ENCODE data around the gene HRNR. TPM values are rescaled to one million over a fixed set of nuclear protein-coding genes. Genes with fewer than 3 reads are reported as not detected.
"Not testable (repeated sequence)": the region's sequence is repeated elsewhere in the genome, so short reads cannot be mapped to it uniquely, and the experiment has no call there.

Gene HRNR
- under 1 TPM in 1 of 4 donors, not detected in 3; 0.06 TPM for total RNA-seq

DNA sequence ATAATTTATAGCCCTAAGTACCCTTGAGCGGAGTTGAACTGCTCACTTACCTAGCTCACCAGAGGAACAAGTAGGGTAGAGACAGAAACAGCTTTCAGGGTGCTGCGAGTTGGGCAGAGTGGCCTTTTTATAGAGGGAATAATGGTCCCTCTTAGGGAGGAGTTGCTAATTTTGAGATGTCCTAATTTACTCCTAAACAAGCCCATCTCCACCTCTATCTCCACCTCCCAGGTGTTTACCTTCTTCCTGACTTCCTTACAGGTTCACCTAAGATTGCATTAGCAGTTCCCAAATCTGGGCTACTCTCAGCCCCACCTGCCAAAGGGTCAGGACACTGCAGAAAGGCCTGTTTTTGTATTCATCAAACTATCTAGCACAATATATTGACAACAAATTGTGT is at the start of gene HRNR:
Gene HRNR (minus strand): TSS at position 101 of the 400 bp plus-strand sequence. CDS start 940 bp downstream, outside the sequence.
- TF ChIP-seq, protein P1, sequence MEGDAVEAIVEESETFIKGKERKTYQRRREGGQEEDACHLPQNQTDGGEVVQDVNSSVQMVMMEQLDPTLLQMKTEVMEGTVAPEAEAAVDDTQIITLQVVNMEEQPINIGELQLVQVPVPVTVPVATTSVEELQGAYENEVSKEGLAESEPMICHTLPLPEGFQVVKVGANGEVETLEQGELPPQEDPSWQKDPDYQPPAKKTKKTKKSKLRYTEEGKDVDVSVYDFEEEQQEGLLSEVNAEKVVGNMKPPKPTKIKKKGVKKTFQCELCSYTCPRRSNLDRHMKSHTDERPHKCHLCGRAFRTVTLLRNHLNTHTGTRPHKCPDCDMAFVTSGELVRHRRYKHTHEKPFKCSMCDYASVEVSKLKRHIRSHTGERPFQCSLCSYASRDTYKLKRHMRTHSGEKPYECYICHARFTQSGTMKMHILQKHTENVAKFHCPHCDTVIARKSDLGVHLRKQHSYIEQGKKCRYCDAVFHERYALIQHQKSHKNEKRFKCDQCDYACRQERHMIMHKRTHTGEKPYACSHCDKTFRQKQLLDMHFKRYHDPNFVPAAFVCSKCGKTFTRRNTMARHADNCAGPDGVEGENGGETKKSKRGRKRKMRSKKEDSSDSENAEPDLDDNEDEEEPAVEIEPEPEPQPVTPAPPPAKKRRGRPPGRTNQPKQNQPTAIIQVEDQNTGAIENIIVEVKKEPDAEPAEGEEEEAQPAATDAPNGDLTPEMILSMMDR (IDR thresholded peaks at IDR 0.05): no peak
- no peak for TF ChIP-seq POLR2A (IDR thresholded peaks at IDR 0.05)
- H3K27ac ChIP-seq: no peak within 1 kb of the TSS
- intact Hi-C loops (cut with DNase I; ENCODE audit: low total_unique reads): no loop called here

DNA sequence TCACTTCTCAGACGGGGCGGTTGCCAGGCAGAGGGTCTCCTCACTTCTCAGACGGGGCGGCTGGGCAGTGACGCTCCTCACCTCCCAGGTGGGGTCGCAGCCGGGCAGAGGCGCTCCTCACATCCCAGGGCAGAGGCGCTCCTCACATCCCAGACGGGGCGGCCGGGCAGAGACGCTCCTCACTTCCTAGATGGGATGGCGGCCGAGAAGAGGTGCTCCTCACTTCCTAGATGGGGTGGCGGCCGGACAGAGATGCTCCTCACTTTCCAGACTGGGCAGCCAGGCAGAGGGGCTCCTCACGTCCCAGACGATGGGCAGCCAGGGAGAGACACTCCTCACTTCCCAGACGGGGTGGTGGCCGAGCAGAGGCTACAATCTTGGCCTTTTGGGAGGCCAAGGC is 32.4 kb upstream of the HRNR start:
- not testable (repeated sequence) for H3K4me1 ChIP-seq, H3K36me3 ChIP-seq

More for the DNA sequence above, at the start of gene HRNR:
- H3K4me1 ChIP-seq: no peaks in the 10 kb centered on the region
- H3K9me3 ChIP-seq: no peaks in the 10 kb centered on the region
- no peaks in the 10 kb centered on the region for H3K27me3 ChIP-seq
- H3K36me3 ChIP-seq: no peaks in the 10 kb centered on the region
- DNase-seq: no peak
- no peak within 1 kb of the TSS for H3K4me3 ChIP-seq

DNA sequence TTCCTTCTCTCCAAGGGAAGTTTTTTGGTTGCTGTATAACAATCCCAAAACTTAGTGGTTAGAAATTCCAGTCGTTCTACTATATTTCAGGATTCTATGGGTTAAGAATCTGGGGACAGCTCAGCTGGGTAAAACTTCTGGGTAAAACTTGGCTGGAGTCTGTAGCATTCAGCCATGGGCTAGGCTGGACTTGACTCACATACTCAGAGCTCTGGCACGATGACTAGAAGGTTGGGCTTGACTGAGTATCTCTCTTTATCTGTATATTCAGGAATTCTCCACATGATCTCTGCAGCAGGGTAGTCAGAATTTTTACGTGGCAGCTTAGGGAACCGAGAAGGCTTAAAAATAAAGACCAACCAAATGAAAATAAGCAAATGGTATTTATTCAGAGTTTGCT is 28.2 kb upstream of the HRNR start:
- no peaks in the 10 kb centered on the region for H3K4me1 ChIP-seq
- no peaks in the 10 kb centered on the region for H3K27me3 ChIP-seq
- no peaks in the 10 kb centered on the region for H3K36me3 ChIP-seq
- intact Hi-C loops (cut with DNase I; ENCODE audit: low total_unique reads): no loop called here
- TF ChIP-seq, protein P1 (IDR thresholded peaks at IDR 0.05): no peak
- H3K9me3 ChIP-seq: peaks cover 0 to 3% of the 10 kb centered on the region in 2 donors
- H3K27ac ChIP-seq: no peak overlapping the region
- no peak overlapping the region for H3K4me3 ChIP-seq
- DNase-seq: no peak

More for the DNA sequence above, 32.4 kb upstream of the HRNR start:
- H3K4me3 ChIP-seq; H3K27me3 ChIP-seq; DNase-seq; H3K9me3 ChIP-seq; intact Hi-C loops (cut with DNase I; ENCODE audit: low total_unique reads); H3K27ac ChIP-seq: not testable (repeated sequence)

DNA sequence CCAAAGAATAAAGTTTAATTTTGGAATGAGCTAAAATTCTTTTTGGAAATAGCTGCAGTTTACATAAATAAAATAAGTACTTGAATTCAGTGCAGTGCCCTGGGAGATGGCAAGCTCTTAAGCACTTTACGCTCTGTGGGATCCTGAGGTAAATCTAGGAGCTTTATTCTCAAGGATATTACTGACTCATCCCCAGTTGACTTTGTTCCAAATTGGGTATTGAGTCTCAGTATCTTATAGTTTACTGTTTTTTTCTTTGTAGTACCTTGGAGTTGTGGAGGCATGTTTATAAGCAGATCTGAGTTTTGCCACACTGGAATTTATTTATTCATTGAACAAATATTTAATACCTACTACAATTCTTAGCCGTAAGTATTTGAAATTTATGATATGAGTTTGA is 27.4 kb upstream of the HRNR start:
- TF ChIP-seq POLR2A (IDR thresholded peaks at IDR 0.05): no peak
- TF ChIP-seq, protein P1 (IDR thresholded peaks at IDR 0.05): no peak
- no peak overlapping the region for H3K27ac ChIP-seq
- no peaks in the 10 kb centered on the region for H3K27me3 ChIP-seq
- no peaks in the 10 kb centered on the region for H3K36me3 ChIP-seq
- no peak overlapping the region for H3K4me3 ChIP-seq
- H3K9me3 ChIP-seq: peaks cover 0 to 3% of the 10 kb centered on the region in 2 donors
- no peaks in the 10 kb centered on the region for H3K4me1 ChIP-seq
- DNase-seq: no peak
- intact Hi-C loops (cut with DNase I; ENCODE audit: low total_unique reads): no loop called here

DNA sequence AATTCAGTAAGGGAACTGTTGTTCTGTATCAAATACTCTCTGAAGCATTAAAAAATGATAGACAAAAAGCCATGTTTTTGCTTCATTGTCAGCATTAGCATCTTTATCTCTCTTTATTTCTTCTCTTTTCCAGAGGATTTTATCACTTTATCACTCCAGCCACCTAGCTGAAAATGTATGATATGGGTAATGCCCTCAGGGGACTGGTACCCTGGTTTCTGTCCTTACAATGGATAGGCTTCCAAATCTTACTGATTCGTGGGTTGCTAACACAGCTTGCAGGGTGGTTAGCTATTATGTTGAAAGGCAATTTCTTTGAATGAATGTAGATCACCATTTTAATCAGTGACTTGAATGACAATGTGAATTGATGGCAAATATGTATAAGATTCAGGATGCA is 23.3 kb upstream of the HRNR start:
- TF ChIP-seq POLR2A (IDR thresholded peaks at IDR 0.05): no peak
- no peak for DNase-seq
- Histone ChIP-seq H3K9me3 (no peaks in the 10 kb centered on the region), H3K4me3 (no peak overlapping the region), H3K4me1 (no peaks in the 10 kb centered on the region), H3K27ac (no peak overlapping the region), H3K36me3 (no peaks in the 10 kb centered on the region), H3K27me3 (no peaks in the 10 kb centered on the region)
- intact Hi-C loops (cut with DNase I; ENCODE audit: low total_unique reads): no loop called here

DNA sequence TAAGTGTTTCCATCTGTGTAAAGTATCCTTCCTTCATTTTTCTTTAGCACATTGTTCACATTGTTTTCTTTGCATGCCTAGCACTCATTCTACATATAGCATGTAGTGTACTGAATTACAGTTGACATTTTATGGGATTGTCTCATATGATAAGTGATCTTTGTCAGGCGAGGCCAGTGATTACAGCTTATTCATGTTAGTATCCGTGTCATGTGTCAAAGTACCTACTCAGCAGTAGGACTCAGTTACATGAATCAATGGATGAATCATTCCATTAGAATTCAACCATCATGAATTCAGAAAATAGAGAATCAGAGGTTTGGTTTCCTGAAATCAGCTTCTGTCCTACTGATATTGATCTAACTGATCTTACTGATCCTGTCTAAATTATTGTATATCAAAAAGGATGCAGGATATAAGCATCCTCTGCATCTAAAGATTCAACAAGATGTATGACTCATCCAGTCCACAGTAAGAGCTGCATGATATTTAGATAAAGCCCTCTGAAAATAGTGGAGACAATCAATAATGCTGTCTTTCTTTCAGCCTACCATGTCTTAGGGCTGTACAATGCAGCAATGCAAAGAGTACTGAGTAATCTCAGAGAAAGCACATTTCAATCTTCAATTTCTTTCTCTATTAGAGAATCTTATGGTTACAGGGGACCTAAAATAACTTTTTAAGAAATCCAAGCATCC is 20.7 kb upstream of the HRNR start:
- intact Hi-C loops (cut with DNase I; ENCODE audit: low total_unique reads): no loop called here
- DNase-seq: no peak
- H3K27me3 ChIP-seq: no peaks in the 10 kb centered on the region
- H3K27ac ChIP-seq: no peak overlapping the region
- H3K4me1 ChIP-seq: no peaks in the 10 kb centered on the region
- no peak for TF ChIP-seq POLR2A (IDR thresholded peaks at IDR 0.05)
- TF ChIP-seq, protein P1 (IDR thresholded peaks at IDR 0.05): no peak
- no peak overlapping the region for H3K4me3 ChIP-seq
- no peaks in the 10 kb centered on the region for H3K9me3 ChIP-seq
- no peaks in the 10 kb centered on the region for H3K36me3 ChIP-seq
